GM19239 (cell line): ENCODE measurements around the gene KRT26.
"Not testable (repeated sequence)": the region's sequence is repeated elsewhere in the genome, so short reads cannot be mapped to it uniquely, and the experiment has no call there.

Experiments
- DNase-seq: peaks from one replicate; pipeline ENCODE4 v3.0.0; 2011; ENCODE audit warnings: low spot score; ENCODE audit not compliant: insufficient read length
- FAIRE-seq: peaks from 2 replicates; lab custom pipeline; 2011; peaks lifted over from hg19 to GRCh38; lab: Jason Lieb, UNC

The KRT26 gene

GRCh38 chr17:40796846-40797245 lies 24.8 kb upstream of the KRT26 start:
- no peak for DNase-seq
- FAIRE-seq = no peak

GRCh38 chr17:40795019-40795667 lies 23.1 kb upstream of the KRT26 start:
- FAIRE-seq = no peak
- no peak for DNase-seq

GRCh38 chr17:40794466-40794865 lies 22.5 kb upstream of the KRT26 start:
- no peak for FAIRE-seq
- DNase-seq = no peak

- DNase-seq = no peak
- FAIRE-seq = no peak
These were observed 21.8 kb upstream of the KRT26 start for GRCh38 chr17:40793832-40794231.

GRCh38 chr17:40791787-40792436 lies 19.9 kb upstream of the KRT26 start:
- FAIRE-seq (no peak), DNase-seq (no peak)

GRCh38 chr17:40791111-40791510 lies 19.1 kb upstream of the KRT26 start:
- FAIRE-seq (no peak), DNase-seq (no peak)

- FAIRE-seq = no peak
- no peak for DNase-seq
These were observed 10.4 kb upstream of the KRT26 start, which contains the start of gene KRT27 for GRCh38 chr17:40782450-40782849. Gene KRT27 (minus strand): TSS chr17:40782550. CDS start chr17:40782493, 57 bp downstream.

GRCh38 chr17:40779181-40779909 lies 7.3 kb upstream of the KRT26 start:
- DNase-seq (no peak), FAIRE-seq (no peak)

- FAIRE-seq = no peak
- DNase-seq = no peak
These were observed 6.5 kb upstream of the KRT26 start for GRCh38 chr17:40778461-40778860.

- FAIRE-seq (no peak), DNase-seq (no peak)
These were observed 6.0 kb upstream of the KRT26 start for GRCh38 chr17:40777971-40778370.

- DNase-seq (no peak), FAIRE-seq (no peak)
These were observed 5.5 kb upstream of the KRT26 start for GRCh38 chr17:40777459-40777858.

- DNase-seq (no peak), FAIRE-seq (no peak)
These were observed 3.9 kb upstream of the KRT26 start for GRCh38 chr17:40775945-40776344.

- no peak for FAIRE-seq
- no peak for DNase-seq
These were observed 6.3 kb downstream of the KRT26 start for GRCh38 chr17:40765657-40766056.

GRCh38 chr17:40763752-40764151 lies 8.2 kb downstream of the KRT26 start:
- FAIRE-seq (no peak), DNase-seq (no peak)

- no peak for FAIRE-seq
- DNase-seq = no peak
These were observed 11.6 kb downstream of the KRT26 start for GRCh38 chr17:40760105-40761016.

- DNase-seq = no peak
- no peak for FAIRE-seq
These were observed 16.8 kb downstream of the KRT26 start, which contains the start of gene KRT25 for GRCh38 chr17:40755231-40755630. Gene KRT25 (minus strand): TSS chr17:40755331. CDS start chr17:40755271, 60 bp downstream.

GRCh38 chr17:40753804-40754203 lies 18.2 kb downstream of the KRT26 start:
- FAIRE-seq = no peak
- no peak for DNase-seq

- no peak for DNase-seq
- no peak for FAIRE-seq
These were observed 20.9 kb downstream of the KRT26 start for GRCh38 chr17:40751065-40751464.

GRCh38 chr17:40750391-40750790 lies 21.6 kb downstream of the KRT26 start:
- no peak for FAIRE-seq
- no peak for DNase-seq

- not testable (repeated sequence) for DNase-seq, FAIRE-seq
These were observed 23.3 kb downstream of the KRT26 start for GRCh38 chr17:40748666-40749065.
